GM23338 (cell line): ENCODE measurements around the gene STAB2.

Experiments
- CREB1 ChIP-seq: fragments of 250-450 bp; sonication (Bioruptor Pico); IDR thresholded peaks from 2 replicates; pipeline ENCODE4 v1.5.0; 2020; ENCODE audit warnings: low read depth, mild to moderate bottlenecking, moderate library complexity
- EZH2 ChIP-seq: fragments of 200-600 bp; sonication (generic); IDR thresholded peaks from one replicate; pipeline ENCODE4 v1.8.0; 2017; ENCODE audit warnings: antibody characterized with exemption, mild to moderate bottlenecking, low read depth; ENCODE audit not compliant: unreplicated experiment
- EZH2phosphoT487 ChIP-seq: fragments of 200-600 bp; sonication (generic); IDR thresholded peaks from one replicate; pipeline ENCODE4 v1.8.1; 2018; ENCODE audit warnings: antibody characterized with exemption; ENCODE audit not compliant: unreplicated experiment
- JUNB ChIP-seq: IDR thresholded peaks from one replicate; pipeline ENCODE4 v1.6.1; 2016; ENCODE audit warnings: antibody characterized with exemption; ENCODE audit not compliant: unreplicated experiment
- NANOG ChIP-seq: IDR thresholded peaks from 2 replicates; pipeline ENCODE4 v1.6.1; 2016; ENCODE audit warnings: antibody characterized with exemption, borderline replicate concordance
- POLR2AphosphoS5 ChIP-seq: IDR thresholded peaks from 2 replicates; pipeline ENCODE4 v1.6.1; 2016; ENCODE audit warnings: antibody characterized with exemption, low read depth
- STAT1 ChIP-seq: IDR thresholded peaks from one replicate; pipeline ENCODE4 v1.6.1; 2016; ENCODE audit warnings: antibody characterized with exemption; ENCODE audit not compliant: unreplicated experiment
- ZNF331 ChIP-seq: fragments of 250-450 bp; sonication (Bioruptor Pico); IDR thresholded peaks from 2 replicates; pipeline ENCODE4 v1.5.0; 2020; ENCODE audit warnings: low read depth, mild to moderate bottlenecking, moderate library complexity
- TF ChIP-seq, protein P1 (sequence below), 2 experiments: fragments of 200-600 bp in 1 of 2; sonication (generic) in 1 of 2; conservative IDR thresholded peaks; 2 replicates each; pipeline versions ENCODE4 v1.5.1 to v1.6.1; 2016 to 2017; ENCODE audit warnings: antibody characterized with exemption in 2 of 2, low read depth in 2 of 2, mild to moderate bottlenecking in 2 of 2, moderate library complexity in 1 of 2
- TF ChIP-seq, protein P2 (sequence below): IDR thresholded peaks from one replicate; pipeline ENCODE4 v1.6.1; 2018; ENCODE audit warnings: antibody characterized with exemption; ENCODE audit not compliant: unreplicated experiment
- TF ChIP-seq, protein P3 (sequence below): IDR thresholded peaks from 2 replicates; pipeline ENCODE4 v1.6.1; 2016; ENCODE audit warnings: antibody characterized with exemption

DNA sequence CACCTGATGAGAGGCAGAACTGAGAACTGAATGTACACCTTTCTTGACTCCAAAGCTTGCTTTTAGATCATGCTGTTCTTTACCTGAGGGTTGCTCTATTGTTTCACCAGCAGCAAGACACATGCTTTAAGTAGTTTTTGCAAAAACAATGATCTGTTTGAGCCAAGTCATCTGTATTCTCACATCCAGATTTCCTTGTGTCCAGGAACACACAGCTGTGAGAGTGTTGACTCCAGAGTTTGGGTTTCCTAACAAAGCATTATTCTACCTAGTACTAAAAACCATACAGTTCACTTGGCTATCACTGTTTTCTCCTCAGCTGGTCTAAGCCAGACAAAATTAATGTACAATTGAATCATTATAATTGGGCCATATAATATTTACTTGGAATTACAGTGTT lies 120.4 kb downstream of the STAB2 start:
- TF ChIP-seq, protein P1, sequence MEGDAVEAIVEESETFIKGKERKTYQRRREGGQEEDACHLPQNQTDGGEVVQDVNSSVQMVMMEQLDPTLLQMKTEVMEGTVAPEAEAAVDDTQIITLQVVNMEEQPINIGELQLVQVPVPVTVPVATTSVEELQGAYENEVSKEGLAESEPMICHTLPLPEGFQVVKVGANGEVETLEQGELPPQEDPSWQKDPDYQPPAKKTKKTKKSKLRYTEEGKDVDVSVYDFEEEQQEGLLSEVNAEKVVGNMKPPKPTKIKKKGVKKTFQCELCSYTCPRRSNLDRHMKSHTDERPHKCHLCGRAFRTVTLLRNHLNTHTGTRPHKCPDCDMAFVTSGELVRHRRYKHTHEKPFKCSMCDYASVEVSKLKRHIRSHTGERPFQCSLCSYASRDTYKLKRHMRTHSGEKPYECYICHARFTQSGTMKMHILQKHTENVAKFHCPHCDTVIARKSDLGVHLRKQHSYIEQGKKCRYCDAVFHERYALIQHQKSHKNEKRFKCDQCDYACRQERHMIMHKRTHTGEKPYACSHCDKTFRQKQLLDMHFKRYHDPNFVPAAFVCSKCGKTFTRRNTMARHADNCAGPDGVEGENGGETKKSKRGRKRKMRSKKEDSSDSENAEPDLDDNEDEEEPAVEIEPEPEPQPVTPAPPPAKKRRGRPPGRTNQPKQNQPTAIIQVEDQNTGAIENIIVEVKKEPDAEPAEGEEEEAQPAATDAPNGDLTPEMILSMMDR (conservative IDR thresholded peaks at IDR 0.05; ENCODE audit: low read depth in 2 of 2), result no peak
- no peak for TF ChIP-seq JUNB
- TF ChIP-seq EZH2, result no peak
- TF ChIP-seq, protein P2, sequence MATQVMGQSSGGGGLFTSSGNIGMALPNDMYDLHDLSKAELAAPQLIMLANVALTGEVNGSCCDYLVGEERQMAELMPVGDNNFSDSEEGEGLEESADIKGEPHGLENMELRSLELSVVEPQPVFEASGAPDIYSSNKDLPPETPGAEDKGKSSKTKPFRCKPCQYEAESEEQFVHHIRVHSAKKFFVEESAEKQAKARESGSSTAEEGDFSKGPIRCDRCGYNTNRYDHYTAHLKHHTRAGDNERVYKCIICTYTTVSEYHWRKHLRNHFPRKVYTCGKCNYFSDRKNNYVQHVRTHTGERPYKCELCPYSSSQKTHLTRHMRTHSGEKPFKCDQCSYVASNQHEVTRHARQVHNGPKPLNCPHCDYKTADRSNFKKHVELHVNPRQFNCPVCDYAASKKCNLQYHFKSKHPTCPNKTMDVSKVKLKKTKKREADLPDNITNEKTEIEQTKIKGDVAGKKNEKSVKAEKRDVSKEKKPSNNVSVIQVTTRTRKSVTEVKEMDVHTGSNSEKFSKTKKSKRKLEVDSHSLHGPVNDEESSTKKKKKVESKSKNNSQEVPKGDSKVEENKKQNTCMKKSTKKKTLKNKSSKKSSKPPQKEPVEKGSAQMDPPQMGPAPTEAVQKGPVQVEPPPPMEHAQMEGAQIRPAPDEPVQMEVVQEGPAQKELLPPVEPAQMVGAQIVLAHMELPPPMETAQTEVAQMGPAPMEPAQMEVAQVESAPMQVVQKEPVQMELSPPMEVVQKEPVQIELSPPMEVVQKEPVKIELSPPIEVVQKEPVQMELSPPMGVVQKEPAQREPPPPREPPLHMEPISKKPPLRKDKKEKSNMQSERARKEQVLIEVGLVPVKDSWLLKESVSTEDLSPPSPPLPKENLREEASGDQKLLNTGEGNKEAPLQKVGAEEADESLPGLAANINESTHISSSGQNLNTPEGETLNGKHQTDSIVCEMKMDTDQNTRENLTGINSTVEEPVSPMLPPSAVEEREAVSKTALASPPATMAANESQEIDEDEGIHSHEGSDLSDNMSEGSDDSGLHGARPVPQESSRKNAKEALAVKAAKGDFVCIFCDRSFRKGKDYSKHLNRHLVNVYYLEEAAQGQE, result no peak
- no peak for TF ChIP-seq CREB1 (CRISPR knock-in tag)
- no peak for TF ChIP-seq POLR2AphosphoS5
- TF ChIP-seq STAT1, result no peak
- TF ChIP-seq, protein P3, sequence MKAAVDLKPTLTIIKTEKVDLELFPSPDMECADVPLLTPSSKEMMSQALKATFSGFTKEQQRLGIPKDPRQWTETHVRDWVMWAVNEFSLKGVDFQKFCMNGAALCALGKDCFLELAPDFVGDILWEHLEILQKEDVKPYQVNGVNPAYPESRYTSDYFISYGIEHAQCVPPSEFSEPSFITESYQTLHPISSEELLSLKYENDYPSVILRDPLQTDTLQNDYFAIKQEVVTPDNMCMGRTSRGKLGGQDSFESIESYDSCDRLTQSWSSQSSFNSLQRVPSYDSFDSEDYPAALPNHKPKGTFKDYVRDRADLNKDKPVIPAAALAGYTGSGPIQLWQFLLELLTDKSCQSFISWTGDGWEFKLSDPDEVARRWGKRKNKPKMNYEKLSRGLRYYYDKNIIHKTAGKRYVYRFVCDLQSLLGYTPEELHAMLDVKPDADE, result no peak
- TF ChIP-seq ZNF331 (CRISPR knock-in tag), result no peak
- no peak for TF ChIP-seq EZH2phosphoT487
- no peak for TF ChIP-seq NANOG
